ENCODE measurements around the gene SMLR1. TPM values are rescaled to one million over a fixed set of nuclear protein-coding genes. Genes with fewer than 3 reads are reported as not detected.

The SMLR1 gene
- total RNA-seq, 1 experiment from 2014 or later: not detected

DNA sequence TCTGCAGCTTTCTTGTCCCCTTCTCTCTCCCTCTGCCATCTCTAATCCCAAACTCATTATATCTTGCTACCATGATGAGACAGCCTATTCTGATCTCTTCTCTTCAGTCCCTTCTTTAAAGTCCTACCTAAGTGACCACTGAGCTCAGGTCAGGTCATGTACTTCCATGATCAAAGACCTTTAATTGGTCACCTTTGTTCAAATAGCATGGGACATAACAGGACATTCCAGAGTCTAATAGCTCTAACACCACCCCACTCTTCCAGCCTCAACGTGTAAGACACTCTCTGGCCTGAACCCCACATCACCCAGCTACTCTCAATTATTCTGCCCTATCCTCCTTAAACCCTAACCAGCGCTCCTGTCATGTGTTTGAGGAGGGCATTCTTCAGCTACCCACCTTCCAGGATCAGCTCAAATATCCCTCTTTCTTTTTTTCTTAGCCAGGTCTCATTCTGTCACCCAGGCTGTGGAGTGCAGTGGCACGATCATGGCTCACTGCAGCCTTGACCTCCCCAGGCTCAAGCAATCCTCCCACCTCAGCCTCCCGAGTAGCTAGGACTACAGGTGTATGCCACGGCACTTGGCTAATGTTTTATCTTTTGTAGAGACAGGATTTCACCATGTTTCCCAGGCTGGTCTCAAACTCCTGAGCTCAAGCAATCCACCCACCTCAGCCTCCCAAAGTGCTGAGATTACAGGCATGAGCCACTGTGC lies 2.1 kb upstream of the SMLR1 start:
- no peak for DNase-seq (ENCODE audit: low read depth)

DNA sequence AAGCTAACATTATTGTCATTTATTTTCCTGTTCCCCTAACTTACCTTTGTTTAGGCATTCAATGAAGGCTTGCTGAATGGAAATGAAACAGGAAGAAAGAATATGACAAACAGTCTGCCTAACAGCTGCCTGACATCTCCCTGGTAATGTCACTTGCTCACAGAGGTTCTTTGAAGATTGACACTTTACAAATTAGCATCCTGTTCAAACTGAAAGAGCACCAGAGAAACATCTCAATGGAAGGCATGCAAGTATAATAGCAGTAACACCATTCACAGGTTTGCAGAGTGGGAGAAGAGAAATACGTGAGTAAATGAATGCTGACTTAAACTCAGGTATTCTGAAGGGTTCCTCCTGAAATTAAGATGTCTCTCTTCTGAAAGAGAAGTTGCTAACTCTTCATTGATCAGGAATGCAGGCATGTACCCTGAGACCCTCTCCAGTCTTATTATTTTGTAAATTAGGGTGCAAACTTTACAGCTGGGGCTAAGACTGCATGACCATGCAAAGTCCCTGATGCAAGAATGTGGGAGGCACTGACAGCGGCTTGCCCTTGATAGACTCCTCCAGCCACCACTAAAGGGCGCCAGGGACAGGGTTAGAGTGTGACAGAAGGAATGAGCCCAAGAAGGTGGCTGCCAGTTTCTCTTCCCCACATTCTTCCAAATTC lies 1.3 kb upstream of the SMLR1 start:
- DNase-seq (ENCODE audit: low read depth): no peak

GRCh38 chr6:130826442-130827246 lies 562 bp upstream of the SMLR1 start:
- no peak for DNase-seq (ENCODE audit: low read depth)

GRCh38 chr6:130829333-130829910 lies 2.2 kb downstream of the SMLR1 start:
- DNase-seq (ENCODE audit: low read depth): no peak

DNA sequence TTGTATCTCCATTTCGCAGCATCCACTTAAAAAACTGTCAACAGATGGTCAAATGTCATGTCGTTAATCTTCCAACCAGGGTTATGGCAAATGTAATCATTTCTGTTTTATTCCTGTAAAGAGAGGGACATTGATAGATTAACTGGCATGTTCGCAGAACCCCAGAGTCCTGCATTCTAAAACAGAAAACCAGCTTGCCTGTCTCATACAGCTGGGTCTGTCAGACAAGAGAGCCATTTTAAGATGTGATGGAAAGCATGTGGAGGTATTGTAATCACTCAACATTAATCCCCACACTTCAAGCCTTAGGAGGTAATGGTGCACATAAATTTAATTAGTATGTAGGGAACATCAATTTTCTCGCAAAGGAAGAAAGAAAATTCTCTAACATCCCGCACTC lies 4.4 kb downstream of the SMLR1 start:
- DNase-seq (ENCODE audit: low read depth): no peak

GRCh38 chr6:130833569-130833968 lies 6.4 kb downstream of the SMLR1 start:
- DNase-seq (ENCODE audit: low read depth): no peak

- peak; percentile 42 for DNase-seq (ENCODE audit: low read depth)
Observed at GRCh38 chr6:130834482-130835251, 7.5 kb downstream of the SMLR1 start.

DNA sequence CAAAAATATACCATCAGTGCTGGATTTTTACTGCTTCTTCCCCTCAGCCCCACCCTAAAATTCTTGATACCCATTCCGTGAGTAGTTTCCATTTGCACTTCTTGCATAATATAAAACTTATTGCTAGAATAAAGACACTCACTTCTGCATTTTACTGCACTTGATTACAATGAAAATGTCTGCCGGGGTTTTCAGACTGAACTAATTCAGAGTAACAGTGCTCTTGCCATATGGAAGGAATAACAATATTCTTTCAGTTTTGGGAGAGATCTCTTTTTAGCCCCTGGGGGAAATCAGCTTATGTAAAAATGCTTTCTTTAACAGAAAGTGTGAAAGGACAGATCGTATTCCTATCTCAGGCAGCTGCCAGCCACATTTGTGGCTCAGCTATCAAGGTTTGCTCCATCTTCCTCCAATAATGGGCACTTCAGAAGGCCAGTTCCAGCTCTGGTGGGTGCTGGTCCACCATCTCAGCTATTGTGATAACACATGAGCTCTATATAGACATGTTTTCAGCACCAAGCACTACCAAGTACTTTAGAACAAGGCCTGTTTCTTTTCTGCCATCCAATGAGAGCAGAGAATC lies 8.9 kb downstream of the SMLR1 start:
- no peak for DNase-seq (ENCODE audit: low read depth)

GRCh38 chr6:130837067-130837466 lies 9.9 kb downstream of the SMLR1 start:
- no peak for DNase-seq (ENCODE audit: low read depth)

DNA sequence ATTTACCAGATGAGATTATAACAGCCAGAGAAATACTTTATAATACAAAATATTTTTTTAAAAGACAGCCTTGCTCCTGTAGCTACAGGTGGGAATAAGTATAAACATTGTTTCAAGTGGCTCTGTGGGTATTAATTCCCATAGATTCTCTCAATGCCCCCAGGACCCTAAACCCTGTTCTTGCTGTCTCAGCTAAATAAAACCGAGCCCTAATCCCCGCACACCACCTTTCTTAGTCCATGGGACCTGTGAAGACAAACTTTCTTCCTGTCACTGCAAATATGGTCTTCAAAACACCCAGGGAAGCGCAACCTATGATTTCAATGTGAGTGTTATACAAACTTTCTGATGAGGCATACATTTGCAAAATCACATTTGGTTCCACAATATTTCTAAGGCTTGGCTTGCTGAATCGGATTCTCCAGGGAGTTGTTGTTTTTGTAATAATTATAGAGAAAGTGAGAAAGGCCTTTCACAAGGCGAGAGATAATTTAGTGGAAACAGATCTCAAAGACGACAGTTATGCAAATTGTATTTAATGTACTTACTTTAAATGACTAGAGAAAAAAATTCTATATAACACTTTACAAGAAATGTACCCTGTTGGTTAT lies 11.1 kb downstream of the SMLR1 start:
- no peak for DNase-seq (ENCODE audit: low read depth)

DNA sequence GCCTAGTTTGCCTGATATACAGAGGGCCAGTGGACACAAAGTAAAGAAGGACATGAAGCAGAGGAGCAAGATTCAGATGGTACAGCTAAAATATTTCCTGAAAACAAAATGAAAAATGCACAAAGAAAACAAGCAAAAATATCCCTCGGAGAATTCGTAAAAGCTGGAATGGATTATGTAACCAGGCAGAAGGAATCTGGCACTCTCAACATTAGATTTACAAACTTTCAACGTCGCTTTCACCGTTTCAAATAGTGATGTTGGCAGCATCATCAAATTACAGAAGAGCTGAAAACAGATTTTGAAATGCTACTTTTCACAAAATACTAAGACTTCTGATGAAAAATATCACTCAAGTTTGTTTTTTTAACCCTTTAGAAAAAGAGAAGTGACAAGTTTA lies 11.7 kb downstream of the SMLR1 start:
- DNase-seq (ENCODE audit: low read depth): no peak

- no peak for DNase-seq (ENCODE audit: low read depth)
Observed at GRCh38 chr6:130839379-130839778, 12.2 kb downstream of the SMLR1 start.

- DNase-seq (ENCODE audit: low read depth): no peak
Observed at GRCh38 chr6:130840050-130840449, 12.8 kb downstream of the SMLR1 start.

DNA sequence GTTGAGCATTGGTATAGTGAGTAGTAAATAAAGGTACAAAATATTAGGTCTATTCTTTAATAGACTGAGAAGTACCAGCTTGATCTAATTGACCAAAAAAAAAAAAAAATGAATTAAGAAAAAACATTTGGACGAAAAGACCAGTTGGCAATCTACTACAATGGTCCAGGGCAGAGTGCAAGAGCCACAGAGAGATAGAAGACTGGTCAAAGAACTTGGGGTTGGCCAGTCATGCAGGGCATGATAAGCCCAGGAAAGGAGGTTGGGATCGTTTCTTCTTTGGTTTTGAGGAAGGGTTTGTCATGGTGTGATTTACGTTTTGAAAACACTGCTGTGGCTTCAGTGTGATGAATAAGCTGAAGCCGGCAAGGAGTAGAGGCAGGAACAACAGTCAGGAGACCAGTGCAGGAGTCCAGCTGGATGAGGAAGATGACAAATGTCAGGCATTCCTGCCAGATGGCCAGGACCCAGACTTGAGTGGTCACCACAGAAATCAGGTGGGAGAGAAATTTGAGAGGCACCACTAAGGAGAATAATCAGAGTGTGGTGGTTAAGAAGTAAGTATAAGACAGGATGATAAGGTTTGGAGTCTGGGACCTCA lies 14.0 kb downstream of the SMLR1 start:
- peak; percentile 68 for DNase-seq (ENCODE audit: low read depth)

DNA sequence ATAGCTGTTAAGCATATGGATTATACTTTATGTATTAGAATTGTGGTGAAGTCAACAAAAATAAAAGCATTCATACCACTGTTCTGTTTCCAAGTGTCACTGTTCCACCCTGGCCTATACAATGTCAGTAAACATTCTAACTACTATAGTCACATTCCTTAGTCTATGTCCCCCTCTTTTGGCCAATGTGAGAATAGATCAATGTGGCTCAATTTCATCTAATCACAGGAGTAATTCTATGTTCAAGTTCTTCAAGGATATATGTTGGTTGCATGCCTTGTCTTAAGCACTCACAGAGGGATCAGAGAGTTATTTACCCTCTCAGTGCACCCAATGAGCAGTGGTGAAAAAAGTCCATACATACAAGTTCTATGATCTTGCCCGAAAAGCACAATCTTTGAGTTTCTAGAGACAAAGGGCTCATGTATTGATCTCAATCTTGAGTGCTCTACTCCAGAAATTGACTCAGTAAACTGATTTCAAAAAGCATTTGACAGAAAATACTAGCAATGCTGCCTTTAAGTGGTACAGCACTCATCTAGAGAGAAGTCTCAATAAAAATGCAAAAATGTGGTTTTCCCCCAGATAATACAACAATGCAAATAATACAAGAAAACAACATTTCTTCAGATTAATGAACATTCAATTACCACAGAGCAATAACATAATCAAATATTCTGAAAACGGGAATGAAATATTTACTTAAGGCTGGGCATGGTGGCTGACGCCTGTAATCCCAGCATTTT lies 16.5 kb downstream of the SMLR1 start:
- DNase-seq (ENCODE audit: low read depth): peak; percentile 63

- DNase-seq (ENCODE audit: low read depth): no peak
Observed at GRCh38 chr6:130846501-130846900, 19.3 kb downstream of the SMLR1 start.

- no peak for DNase-seq (ENCODE audit: low read depth)
Observed at GRCh38 chr6:130847001-130847910, 20.1 kb downstream of the SMLR1 start.

DNA sequence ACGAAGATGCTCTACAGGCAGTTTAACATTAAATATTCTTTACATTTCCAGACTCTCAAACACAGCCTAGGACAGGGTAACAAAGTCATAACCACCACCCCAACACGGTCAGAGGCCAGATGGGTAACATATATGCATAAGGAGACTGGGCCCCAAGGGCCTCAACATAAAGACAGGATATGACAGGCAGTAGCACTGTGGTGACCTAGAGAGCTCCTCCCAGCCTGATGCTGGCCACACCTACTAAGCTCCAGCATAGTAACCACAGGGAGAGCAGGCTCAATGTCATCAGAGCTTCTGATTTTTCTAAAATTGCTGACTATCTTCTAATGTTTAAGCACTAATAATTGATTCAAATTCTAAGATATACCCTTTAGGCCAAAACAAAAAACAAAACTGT lies 21.7 kb downstream of the SMLR1 start:
- DNase-seq (ENCODE audit: low read depth): peak; percentile 29

DNA sequence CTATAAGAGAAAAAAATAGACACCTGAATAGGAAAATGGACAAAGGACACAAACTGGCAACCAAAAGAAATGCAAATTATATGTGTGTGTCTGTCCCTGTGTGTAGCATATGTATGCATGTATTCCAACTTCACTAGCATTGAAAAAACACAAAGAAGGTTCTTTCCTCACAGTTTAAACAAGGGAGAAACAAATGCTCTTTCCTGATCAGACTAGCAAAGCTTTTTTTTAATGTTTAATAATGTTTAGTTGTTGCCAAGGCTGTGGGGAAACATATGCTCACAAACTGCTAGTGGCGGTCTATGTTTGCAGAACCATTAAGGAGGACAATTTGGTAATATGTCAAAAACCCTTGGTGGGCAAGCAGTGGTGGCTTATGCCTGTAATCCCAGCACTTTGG lies 22.4 kb downstream of the SMLR1 start:
- no peak for DNase-seq (ENCODE audit: low read depth)
